RPMI8226 (cell line): ENCODE results near the gene ANKLE2.

ENCODE experiments used
- DNase-seq: peaks from one replicate; pipeline ENCODE4 v3.0.0-alpha.2; 2015

Gene ANKLE2

GRCh38 chr12:132685400-132685799 is 76.2 kb downstream of the ANKLE2 start:
- no peak for DNase-seq

DNA sequence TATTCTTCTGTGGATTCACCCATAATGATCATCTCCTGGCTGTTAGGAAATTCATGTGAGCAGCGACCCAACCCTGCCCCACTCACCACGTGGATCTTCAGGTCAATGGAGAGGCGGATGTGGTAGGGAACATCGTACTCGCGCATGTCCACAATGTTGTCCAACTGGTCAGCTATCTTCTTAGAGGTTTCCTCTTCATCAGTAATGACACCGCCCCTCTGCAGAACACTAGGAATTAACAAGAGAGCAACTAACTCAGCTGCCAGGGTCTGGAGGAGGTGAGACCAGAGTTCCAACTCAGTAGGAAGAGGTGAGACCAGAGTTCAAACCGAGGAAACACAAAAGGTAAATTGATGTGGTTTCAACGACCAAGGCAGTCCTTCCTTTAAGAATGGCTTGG is 84.1 kb downstream of the ANKLE2 start:
- no peak for DNase-seq

GRCh38 chr12:132675757-132676432 is 85.7 kb downstream of the ANKLE2 start:
- no peak for DNase-seq
